ENCODE data around the gene CHST11.
A peak's percentile ranks its signal among the peaks of the same experiment; 100 is the strongest.

CHST11 gene

GRCh38 chr12:104669851-104670337, 213.1 kb downstream of the CHST11 start:
- no peak for TF ChIP-seq CTCF (IDR thresholded peaks at IDR 0.05; ENCODE audit: borderline replicate concordance, control extremely low read depth, extremely low read depth, insufficient read depth, missing control alignments)
- peak; percentile 70 for DNase-seq (ENCODE audit: low spot score)
- in situ Hi-C loops (cut with MboI; ENCODE audit: low sequenced_read_pairs, unreplicated experiment), result no loop called here

GRCh38 chr12:104670439-104671408, 214.0 kb downstream of the CHST11 start:
- no peak for DNase-seq (ENCODE audit: low spot score)
- TF ChIP-seq CTCF (IDR thresholded peaks at IDR 0.05; ENCODE audit: borderline replicate concordance, control extremely low read depth, extremely low read depth, insufficient read depth, missing control alignments), result no peak
- in situ Hi-C loops (cut with MboI; ENCODE audit: low sequenced_read_pairs, unreplicated experiment), result no loop called here

GRCh38 chr12:104671409-104672095, 214.8 kb downstream of the CHST11 start:
- no peak for TF ChIP-seq CTCF (IDR thresholded peaks at IDR 0.05; ENCODE audit: borderline replicate concordance, control extremely low read depth, extremely low read depth, insufficient read depth, missing control alignments)
- DNase-seq (ENCODE audit: low spot score), result peak; percentile 77
- in situ Hi-C loops (cut with MboI; ENCODE audit: low sequenced_read_pairs, unreplicated experiment), result no loop called here

- in situ Hi-C loops (cut with MboI; ENCODE audit: low sequenced_read_pairs, unreplicated experiment), result no loop called here
- TF ChIP-seq CTCF (IDR thresholded peaks at IDR 0.05; ENCODE audit: borderline replicate concordance, control extremely low read depth, extremely low read depth, insufficient read depth, missing control alignments), result no peak
- DNase-seq (ENCODE audit: low spot score), result no peak
Observed at GRCh38 chr12:104672096-104672445, 215.3 kb downstream of the CHST11 start.

GRCh38 chr12:104672501-104673265, 215.9 kb downstream of the CHST11 start:
- TF ChIP-seq CTCF (IDR thresholded peaks at IDR 0.05; ENCODE audit: borderline replicate concordance, control extremely low read depth, extremely low read depth, insufficient read depth, missing control alignments), result no peak
- no peak for DNase-seq (ENCODE audit: low spot score)
- in situ Hi-C loops (cut with MboI; ENCODE audit: low sequenced_read_pairs, unreplicated experiment), result no loop called here

GRCh38 chr12:104673294-104673693, 216.5 kb downstream of the CHST11 start:
- in situ Hi-C loops (cut with MboI; ENCODE audit: low sequenced_read_pairs, unreplicated experiment), result no loop called here
- DNase-seq (ENCODE audit: low spot score), result no peak

More at GRCh38 chr12:104673294-104673693, 216.5 kb downstream of the CHST11 start:
- TF ChIP-seq CTCF (IDR thresholded peaks at IDR 0.05; ENCODE audit: borderline replicate concordance, control extremely low read depth, extremely low read depth, insufficient read depth, missing control alignments), result no peak
